Aorta (tissue), 5 donors: ENCODE data around the gene MMP24OS. TPM values are rescaled to one million over a fixed set of nuclear protein-coding genes. Genes with fewer than 3 reads are reported as not detected.
A peak's percentile ranks its signal among the peaks of the same experiment; 100 is the strongest.
"Not testable (repeated sequence)": the region's sequence is repeated elsewhere in the genome, so short reads cannot be mapped to it uniquely, and the experiment has no call there.

Experiments used
- ATAC-seq: fragments of 200-7000 bp; cut with Tn5 transposase; one replicate; pipeline ENCODE4 v1.9.1; 2022; ENCODE audit warnings: moderate library complexity; ENCODE audit not compliant: low FRiP score
- DNase-seq, 2 donors: peaks; one replicate each; pipeline ENCODE4 v3.0.0-alpha.2; 2020
- H3K27ac ChIP-seq, 2 donors: one replicate each; pipeline ENCODE4 v1.5.1; 2013; ENCODE audit warnings: low read length in 2 of 2, mild to moderate bottlenecking in 2 of 2, moderate library complexity in 2 of 2, control low read depth in 1 of 2, inconsistent platforms in 1 of 2, low read depth in 1 of 2
- H3K27me3 ChIP-seq, 2 donors: one replicate each; pipeline ENCODE4 v1.6.1; 2013; ENCODE audit warnings: control low read depth in 1 of 2, low read length in 1 of 2, mild to moderate bottlenecking in 1 of 2, moderate library complexity in 1 of 2; ENCODE audit not compliant: insufficient read depth in 2 of 2, control insufficient read depth in 1 of 2
- H3K36me3 ChIP-seq, 2 donors: one replicate each; pipeline ENCODE4 v1.6.1; 2013; ENCODE audit warnings: control low read depth in 1 of 2, low read length in 1 of 2, mild to moderate bottlenecking in 1 of 2; ENCODE audit not compliant: insufficient read depth in 2 of 2, control insufficient read depth in 1 of 2
- H3K4me1 ChIP-seq, 2 donors: one replicate each; pipeline ENCODE4 v1.6.1; 2013; ENCODE audit warnings: low read length in 2 of 2, control low read depth in 1 of 2, mild to moderate bottlenecking in 1 of 2, moderate library complexity in 1 of 2; ENCODE audit not compliant: insufficient read depth in 2 of 2, control insufficient read depth in 1 of 2
- H3K4me3 ChIP-seq, 2 donors: one replicate each; pipeline ENCODE4 v1.5.1; 2013; ENCODE audit warnings: low read length in 2 of 2, control low read depth in 1 of 2, mild to moderate bottlenecking in 1 of 2
- H3K9me3 ChIP-seq: one replicate; pipeline ENCODE4 v1.6.1; 2013; ENCODE audit warnings: mild to moderate bottlenecking, low read length; ENCODE audit not compliant: control insufficient read depth
- WGBS, 2 donors: extraction: QIAGEN DNeasy Blood & Tissue Kit; methylation state at CpG; one replicate each; pipeline ENCODE4 v1.1.7; 2013; 5-methylcytosine and 5-hydroxymethylcytosine counted together
- intact Hi-C, 2 donors: fragments of 100-400 bp; cut with DNase I; formaldehyde crosslinking; loops; one replicate each; pipeline versions ENCODE4 v1.14.2 to v1.15.0; 2022
- polyA plus RNA-seq, 2 donors: library from polyadenylated mRNA; stranded (reverse); fragments of 200-250 nt; gene quantifications; one replicate each; pipeline ENCODE4 v1.2.3, GENCODE V29; 2013
- total RNA-seq, 2 donors: library from RNA; stranded (reverse); fragmentation: NEBNext Ultra II Directional; extraction: Animal tissue kit (Norgen Biotek cat#: 25700); gene quantifications; one replicate each; pipeline ENCODE4 v1.2.1, GENCODE V29; 2021
- donor health status: healthy with polysubstance abuse.
- donor health status: Bipolar disorder and iron deficiency.
- donor health status: DM: no; HTN: no; CAD: no.
- donor health status: DM: no; HTN: no; CAD: no.
- donor health status: DM: yes; HTN: yes; CAD: no.

The MMP24OS gene
- total and polyA plus RNA-seq, 4 donors: 50.8 to 79.2 (median 60.0) TPM

GRCh38 chr20:35319192-35319870 is 41.4 kb upstream of the MMP24OS start:
- intact Hi-C loops: no loop called here
- no peak for ATAC-seq

GRCh38 chr20:35318502-35319157 is 40.7 kb upstream of the MMP24OS start:
- ATAC-seq: peak; percentile 38
- Histone ChIP-seq H3K27ac (no peak overlapping the region), H3K36me3 (no peaks in the 10 kb centered on the region), H3K4me1 (no peaks in the 10 kb centered on the region), H3K4me3 (no peak overlapping the region), H3K27me3 (no peaks in the 10 kb centered on the region), H3K9me3 (no peaks in the 10 kb centered on the region)
- 69 to 72% methylated on average over 6 of the region's 6 CpGs for WGBS, 2 donors
- no peak for DNase-seq
- intact Hi-C loops: no loop called here

More at GRCh38 chr20:35319192-35319870, 41.4 kb upstream of the MMP24OS start:
- Histone ChIP-seq H3K4me1 (no peaks in the 10 kb centered on the region), H3K27me3 (no peaks in the 10 kb centered on the region), H3K4me3 (no peak overlapping the region), H3K36me3 (no peaks in the 10 kb centered on the region), H3K27ac (no peak overlapping the region), H3K9me3 (no peaks in the 10 kb centered on the region)
- 25 to 35% methylated on average over 5 of the region's 5 CpGs for WGBS, 2 donors
- no peak for DNase-seq

- WGBS, 2 donors: 89 to 91% methylated on average over 5 of the region's 5 CpGs
- intact Hi-C loops: no loop called here
Measured at GRCh38 chr20:35317416-35318210, 39.7 kb upstream of the MMP24OS start.

DNA sequence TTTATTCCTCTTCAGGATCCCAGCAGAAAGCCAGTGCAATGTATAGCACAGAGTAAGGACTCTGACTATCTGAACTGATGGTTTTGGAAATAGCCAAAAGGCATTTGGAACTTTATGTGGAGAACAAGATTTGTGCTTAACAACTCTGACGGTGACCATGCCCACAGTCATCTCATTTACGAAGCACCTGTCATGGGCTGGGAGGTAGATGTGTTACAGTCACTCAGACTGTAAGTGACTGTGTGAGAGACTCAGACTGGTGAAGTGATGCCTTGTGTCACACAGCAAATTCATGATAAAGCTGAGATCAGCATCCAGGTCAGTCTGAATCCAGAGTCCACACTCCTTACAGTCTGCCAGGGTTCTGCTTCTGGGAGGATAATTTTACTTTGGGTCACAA is 38.2 kb upstream of the MMP24OS start:
- Histone ChIP-seq H3K36me3 (no peaks in the 10 kb centered on the region), H3K27me3 (no peaks in the 10 kb centered on the region), H3K4me1 (no peaks in the 10 kb centered on the region), H3K9me3 (no peaks in the 10 kb centered on the region), H3K27ac (no peak overlapping the region), H3K4me3 (no peak overlapping the region)
- no peak for ATAC-seq
- no peak for DNase-seq
- intact Hi-C loops: no loop called here
- WGBS, 2 donors: 78 to 91% methylated on average over 2 of the region's 2 CpGs

More at GRCh38 chr20:35317416-35318210, 39.7 kb upstream of the MMP24OS start:
- no peak for ATAC-seq
- Histone ChIP-seq H3K36me3 (no peaks in the 10 kb centered on the region), H3K27me3 (no peaks in the 10 kb centered on the region), H3K4me3 (no peak overlapping the region), H3K4me1 (no peaks in the 10 kb centered on the region), H3K9me3 (no peaks in the 10 kb centered on the region), H3K27ac (no peak overlapping the region)
- DNase-seq: no peak

- intact Hi-C loops, H3K27ac ChIP-seq, H3K4me3 ChIP-seq, H3K36me3 ChIP-seq, ATAC-seq, H3K9me3 ChIP-seq, H3K27me3 ChIP-seq, DNase-seq, H3K4me1 ChIP-seq: not testable (repeated sequence)
- 93% methylated on average over 7 of the region's 7 CpGs for WGBS, 2 donors
Measured at GRCh38 chr20:35315632-35316020, 37.7 kb upstream of the MMP24OS start.

GRCh38 chr20:35314816-35315631 is 37.1 kb upstream of the MMP24OS start:
- Histone ChIP-seq H3K36me3 (no peaks in the 10 kb centered on the region), H3K4me3 (no peak overlapping the region), H3K27me3 (no peaks in the 10 kb centered on the region), H3K9me3 (no peaks in the 10 kb centered on the region), H3K4me1 (no peaks in the 10 kb centered on the region), H3K27ac (no peak overlapping the region)
- no peak for ATAC-seq
- 81 to 82% methylated on average over 3 of the region's 3 CpGs for WGBS, 2 donors
- DNase-seq: no peak
- intact Hi-C loops: no loop called here

GRCh38 chr20:35312318-35312717 is 34.4 kb upstream of the MMP24OS start:
- WGBS, 2 donors: 75 to 89% methylated on average over 1 of the region's 1 CpG
- intact Hi-C loops: no loop called here

GRCh38 chr20:35311822-35312221 is 33.9 kb upstream of the MMP24OS start:
- no peak overlapping the region for H3K27ac ChIP-seq
- intact Hi-C loops: no loop called here
- ATAC-seq: no peak
- no peaks in the 10 kb centered on the region for H3K9me3 ChIP-seq
- H3K4me1 ChIP-seq: peaks cover 0 to 3% of the 10 kb centered on the region in 2 donors
- no peaks in the 10 kb centered on the region for H3K36me3 ChIP-seq
- 92 to 95% methylated on average over 5 of the region's 5 CpGs for WGBS, 2 donors
- H3K27me3 ChIP-seq: no peaks in the 10 kb centered on the region
- no peak overlapping the region for H3K4me3 ChIP-seq
- no peak for DNase-seq

More at GRCh38 chr20:35312318-35312717, 34.4 kb upstream of the MMP24OS start:
- H3K27me3 ChIP-seq: no peaks in the 10 kb centered on the region
- no peak for ATAC-seq
- no peaks in the 10 kb centered on the region for H3K4me1 ChIP-seq
- no peak overlapping the region for H3K4me3 ChIP-seq
- H3K9me3 ChIP-seq: no peaks in the 10 kb centered on the region
- no peaks in the 10 kb centered on the region for H3K36me3 ChIP-seq
- no peak for DNase-seq
- no peak overlapping the region for H3K27ac ChIP-seq
